H1 (cell line): ENCODE data around the gene THADA. TPM values are rescaled to one million over a fixed set of nuclear protein-coding genes. Genes with fewer than 3 reads are reported as not detected.

Experiments used
- ATF3 ChIP-seq: IDR thresholded peaks from 2 replicates; pipeline ENCODE4 v1.6.1; 2011; ENCODE audit warnings: low read depth, mild to moderate bottlenecking, low read length; ENCODE audit not compliant: insufficient read depth
- TEAD4 ChIP-seq: IDR thresholded peaks from 2 replicates; pipeline ENCODE4 v1.6.1; 2012; ENCODE audit warnings: low read depth, low read length, inconsistent platforms, mixed read lengths
- polyA plus RNA-seq, 7 experiments: library from polyadenylated mRNA; depleted of rRNA in 3 of 7; stranded (reverse) in 5 of 7; unstranded in 2 of 7; fragments of >200 nt in 5 of 7; fragments of 200-250 nt in 2 of 7; gene quantifications; 1 replicate in 5 of 7; 2 replicates in 1 of 7; 4 replicates in 1 of 7; pipeline versions ENCODE4 v1.2.1 to v1.2.3, GENCODE V29; 2011 to 2013; ENCODE audit warnings: missing spikeins in 2 of 7, mixed read lengths in 2 of 7
- total RNA-seq: library from RNA; stranded (reverse); fragmentation: NEBNext Ultra II Directional; extraction: Animal tissue kit (Norgen Biotek cat#: 25700); gene quantifications from 2 replicates; pipeline ENCODE4 v1.2.1, GENCODE V29; 2021

THADA gene
- total and polyA plus RNA-seq, 2 of the 8 experiments (the other 6 are each of a cell fraction or from before 2014, with no cell fraction given), result 22.4 to 26.8 TPM

GRCh38 chr2:43328832-43329231 is 267.0 kb downstream of the THADA start (continued):
- TF ChIP-seq ATF3, result no peak
- TF ChIP-seq TEAD4, result no peak
